Measurements from ENCODE around the gene ZNF780A. TPM values are rescaled to one million over a fixed set of nuclear protein-coding genes. Genes with fewer than 3 reads are reported as not detected.

ZNF780A gene
- polyA plus RNA-seq, 3 donors, result 9.8 to 14.1 (median 12.6) TPM

DNA sequence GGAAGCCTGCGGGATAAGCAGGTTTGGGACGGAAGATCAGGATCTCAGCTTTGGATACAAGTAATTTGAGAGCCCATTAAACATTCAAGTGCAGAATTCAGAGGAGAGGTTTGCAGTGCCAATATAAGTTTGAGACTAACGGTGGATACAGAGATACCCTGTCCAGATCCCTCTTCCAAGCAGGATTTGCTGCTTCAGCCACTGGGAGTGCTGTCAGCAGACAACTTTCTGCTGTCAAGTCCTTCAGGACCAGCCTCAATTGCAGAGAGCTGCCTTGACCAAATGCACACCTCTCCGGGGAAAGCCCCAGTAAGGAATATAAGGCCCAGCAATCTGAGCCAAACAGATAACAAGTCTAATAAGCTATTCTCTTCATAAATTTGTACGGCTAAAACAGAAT lies 46.1 kb upstream of the ZNF780A start:
- Histone ChIP-seq H3K79me2 (ENCODE audit: insufficient read depth, low read length) (no peaks in the 10 kb centered on the region), H3K9me3 (replicated peaks in 1 of 2; ENCODE audit: control insufficient read depth in 1 of 2, insufficient read depth in 1 of 2, low read length in 2 of 2) (no peaks in the 10 kb centered on the region), H3K36me3 (replicated peaks in 1 of 2; ENCODE audit: control insufficient read depth in 1 of 2, insufficient read depth in 2 of 2, low read length in 2 of 2) (no peaks in the 10 kb centered on the region), H2AFZ (ENCODE audit: insufficient read depth, low read depth, low read length, poor library complexity, severe bottlenecking) (no peak overlapping the region), H3K27me3 (ENCODE audit: control insufficient read depth in 2 of 2, insufficient read depth in 2 of 2, low read length in 2 of 2) (peaks cover 2 to 15% of the 10 kb centered on the region in 2 donors), H3K4me2 (replicated peaks; ENCODE audit: extremely low read depth, low read length, poor library complexity, severe bottlenecking) (no peak overlapping the region), H3K4me1 (ENCODE audit: control insufficient read depth in 1 of 2, insufficient read depth in 2 of 2, low read length in 2 of 2) (no peaks in the 10 kb centered on the region), H3K9ac (ENCODE audit: insufficient read depth, low read length, poor library complexity, severe bottlenecking) (no peak overlapping the region), H3K27ac (ENCODE audit: low read depth in 1 of 2, low read length in 2 of 2) (no peak overlapping the region), H3K4me3 (replicated peaks in 1 of 3; ENCODE audit: low read depth in 2 of 3, low read length in 3 of 3) (no peak overlapping the region), H4K20me1 (ENCODE audit: insufficient read depth, low read length) (no peaks in the 10 kb centered on the region)
- Mint-ChIP-seq H3K36me3 (no peaks in the 10 kb centered on the region), H3K9me3 (peaks cover 0 to 2% (median 0%) of the 10 kb centered on the region in 7 donors), H3K27me3 (ENCODE audit: low read depth in 3 of 3) (peaks cover 9 to 24% (median 16%) of the 10 kb centered on the region in 3 donors), H3K4me3 (no peak overlapping the region), H3K27ac (no peak overlapping the region), H3K4me1 (peaks cover 2% of the 10 kb centered on the region)
- DNase-seq, result no peak
- 89% methylated on average over 5 of the region's 5 CpGs for WGBS (ENCODE audit: insufficient coverage)
- intact Hi-C loops (cut with micrococcal nuclease), result loop anchor here in 1 of 2 donors (10.0 kb wide), 1 partner anchor 148 kb away; the partner anchor contains the start of gene AKT2
- TF ChIP-seq CTCF (IDR thresholded peaks at IDR 0.05), result no peak

DNA sequence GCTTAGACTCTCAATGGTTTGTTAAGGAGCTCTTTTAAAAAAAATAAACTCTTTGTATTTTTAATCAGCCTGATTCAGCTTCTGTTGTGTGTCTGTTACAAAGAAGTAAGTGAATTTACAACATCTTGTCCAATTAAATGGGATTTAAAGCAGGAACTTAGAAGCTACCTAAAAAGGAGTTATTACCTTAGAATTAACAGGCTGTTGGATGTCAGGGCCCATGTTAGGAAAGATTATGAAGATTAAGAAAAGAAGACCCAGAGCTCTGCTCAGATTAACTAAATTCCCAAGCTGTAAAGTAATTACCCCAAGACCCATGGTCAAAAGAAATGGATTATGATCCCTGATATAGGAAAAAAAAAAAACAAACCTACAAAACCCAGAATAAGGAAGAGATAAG lies 44.1 kb upstream of the ZNF780A start:
- Mint-ChIP-seq H3K36me3 (no peaks in the 10 kb centered on the region), H3K27ac (no peak overlapping the region), H3K9me3 (peaks cover 2 to 8% (median 3%) of the 10 kb centered on the region in 7 donors), H3K4me3 (no peak overlapping the region), H3K4me1 (peaks cover 2% of the 10 kb centered on the region), H3K27me3 (ENCODE audit: low read depth in 3 of 3) (peaks cover 19 to 38% (median 24%) of the 10 kb centered on the region in 3 donors)
- Histone ChIP-seq H2AFZ (ENCODE audit: insufficient read depth, low read depth, low read length, poor library complexity, severe bottlenecking) (no peak overlapping the region), H3K9ac (ENCODE audit: insufficient read depth, low read length, poor library complexity, severe bottlenecking) (no peak overlapping the region), H3K27ac (ENCODE audit: low read depth in 1 of 2, low read length in 2 of 2) (no peak overlapping the region), H3K9me3 (replicated peaks in 1 of 2; ENCODE audit: control insufficient read depth in 1 of 2, insufficient read depth in 1 of 2, low read length in 2 of 2) (no peaks in the 10 kb centered on the region), H3K4me3 (replicated peaks in 1 of 3; ENCODE audit: low read depth in 2 of 3, low read length in 3 of 3) (no peak overlapping the region), H4K20me1 (ENCODE audit: insufficient read depth, low read length) (no peaks in the 10 kb centered on the region), H3K4me2 (replicated peaks; ENCODE audit: extremely low read depth, low read length, poor library complexity, severe bottlenecking) (no peak overlapping the region), H3K27me3 (ENCODE audit: control insufficient read depth in 2 of 2, insufficient read depth in 2 of 2, low read length in 2 of 2) (peaks cover 2 to 27% of the 10 kb centered on the region in 2 donors), H3K4me1 (ENCODE audit: control insufficient read depth in 1 of 2, insufficient read depth in 2 of 2, low read length in 2 of 2) (no peaks in the 10 kb centered on the region), H3K79me2 (ENCODE audit: insufficient read depth, low read length) (no peaks in the 10 kb centered on the region), H3K36me3 (replicated peaks in 1 of 2; ENCODE audit: control insufficient read depth in 1 of 2, insufficient read depth in 2 of 2, low read length in 2 of 2) (no peaks in the 10 kb centered on the region)
- intact Hi-C loops (cut with micrococcal nuclease), result loop anchor here in 1 of 2 donors (10.0 kb wide), 1 partner anchor 150 kb away; the partner anchor contains the start of gene AKT2
- TF ChIP-seq CTCF (IDR thresholded peaks at IDR 0.05), result no peak
- no peak for DNase-seq

Measured in CD14-positive monocyte (primary cell).